ENCODE measurements around the gene SLC24A4.

Gene SLC24A4

GRCh38 chr14:92458136-92459029, 135.4 kb downstream of the SLC24A4 start:
- no peak overlapping the region for H3K9ac ChIP-seq
- no peaks in the 10 kb centered on the region for H3K27me3 ChIP-seq
- no peaks in the 10 kb centered on the region for H3K36me3 ChIP-seq
- peaks cover 24% of the 10 kb centered on the region for H3K4me1 ChIP-seq
- no peak overlapping the region for H3K27ac ChIP-seq
- peak overlapping the region; percentile 66 for H3K4me2 ChIP-seq
- no peaks in the 10 kb centered on the region for H3K9me3 ChIP-seq
- H4K20me1 ChIP-seq, result no peaks in the 10 kb centered on the region
- TF ChIP-seq Cebpa-rat (IDR thresholded peaks at IDR 0.05), result no peak
- H3K4me3 ChIP-seq, result no peak overlapping the region

GRCh38 chr14:92459030-92459949, 136.3 kb downstream of the SLC24A4 start:
- Histone ChIP-seq H3K27ac (0 out of 2 replicates have a peak overlapping the region, but pooled peaks have one; percentile 4), H3K4me1 (peaks cover 24% of the 10 kb centered on the region), H3K36me3 (no peaks in the 10 kb centered on the region), H3K9me3 (no peaks in the 10 kb centered on the region), H3K9ac (no peak overlapping the region), H4K20me1 (no peaks in the 10 kb centered on the region), H3K27me3 (no peaks in the 10 kb centered on the region), H3K4me3 (no peak overlapping the region), H3K4me2 (peak overlapping the region; percentile 66)
- no peak for TF ChIP-seq Cebpa-rat (IDR thresholded peaks at IDR 0.05)

- no peaks in the 10 kb centered on the region for H3K36me3 ChIP-seq
- no peak overlapping the region for H3K9ac ChIP-seq
- no peak overlapping the region for H3K4me3 ChIP-seq
- no peaks in the 10 kb centered on the region for H3K9me3 ChIP-seq
- no peaks in the 10 kb centered on the region for H4K20me1 ChIP-seq
- peaks cover 24% of the 10 kb centered on the region for H3K4me1 ChIP-seq
- TF ChIP-seq Cebpa-rat (IDR thresholded peaks at IDR 0.05), result no peak
- no peaks in the 10 kb centered on the region for H3K27me3 ChIP-seq
- H3K27ac ChIP-seq, result no peak overlapping the region
- peak overlapping the region; percentile 66 for H3K4me2 ChIP-seq
These were observed 137.0 kb downstream of the SLC24A4 start for GRCh38 chr14:92459950-92460421.

- no peak overlapping the region for H3K9ac ChIP-seq
- H4K20me1 ChIP-seq, result no peaks in the 10 kb centered on the region
- no peak overlapping the region for H3K4me3 ChIP-seq
- no peaks in the 10 kb centered on the region for H3K9me3 ChIP-seq
- no peak overlapping the region for H3K4me2 ChIP-seq
- no peak for TF ChIP-seq Cebpa-rat (IDR thresholded peaks at IDR 0.05)
- H3K36me3 ChIP-seq, result no peaks in the 10 kb centered on the region
- H3K27me3 ChIP-seq, result no peaks in the 10 kb centered on the region
- H3K27ac ChIP-seq, result no peak overlapping the region
- peaks cover 24% of the 10 kb centered on the region for H3K4me1 ChIP-seq
These were observed 137.6 kb downstream of the SLC24A4 start for GRCh38 chr14:92460541-92460915.

GRCh38 chr14:92460916-92461579, 138.1 kb downstream of the SLC24A4 start:
- H3K4me3 ChIP-seq, result no peak overlapping the region
- no peaks in the 10 kb centered on the region for H3K9me3 ChIP-seq
- no peak overlapping the region for H3K4me2 ChIP-seq
- H3K27ac ChIP-seq, result no peak overlapping the region
- no peaks in the 10 kb centered on the region for H4K20me1 ChIP-seq
- peaks cover 24% of the 10 kb centered on the region for H3K4me1 ChIP-seq
- H3K27me3 ChIP-seq, result no peaks in the 10 kb centered on the region
- H3K36me3 ChIP-seq, result no peaks in the 10 kb centered on the region
- TF ChIP-seq Cebpa-rat (IDR thresholded peaks at IDR 0.05), result no peak
- H3K9ac ChIP-seq, result no peak overlapping the region

GRCh38 chr14:92461891-92462290, 138.9 kb downstream of the SLC24A4 start:
- H3K36me3 ChIP-seq, result no peaks in the 10 kb centered on the region
- no peaks in the 10 kb centered on the region for H3K27me3 ChIP-seq
- H3K9ac ChIP-seq, result no peak overlapping the region
- TF ChIP-seq Cebpa-rat (IDR thresholded peaks at IDR 0.05), result no peak
- peaks cover 24% of the 10 kb centered on the region for H3K4me1 ChIP-seq
- no peak overlapping the region for H3K27ac ChIP-seq
- H3K4me2 ChIP-seq, result no peak overlapping the region
- peaks cover 5% of the 10 kb centered on the region for H3K9me3 ChIP-seq
- H4K20me1 ChIP-seq, result no peaks in the 10 kb centered on the region
- H3K4me3 ChIP-seq, result no peak overlapping the region

- peaks cover 12% of the 10 kb centered on the region for H3K9me3 ChIP-seq
- no peak for TF ChIP-seq Cebpa-rat (IDR thresholded peaks at IDR 0.05)
- no peaks in the 10 kb centered on the region for H4K20me1 ChIP-seq
- no peak overlapping the region for H3K4me3 ChIP-seq
- peaks cover 24% of the 10 kb centered on the region for H3K4me1 ChIP-seq
- no peaks in the 10 kb centered on the region for H3K36me3 ChIP-seq
- H3K9ac ChIP-seq, result no peak overlapping the region
- no peak overlapping the region for H3K4me2 ChIP-seq
- H3K27me3 ChIP-seq, result no peaks in the 10 kb centered on the region
- H3K27ac ChIP-seq, result no peak overlapping the region
These were observed 139.6 kb downstream of the SLC24A4 start for GRCh38 chr14:92462568-92462967.

- Histone ChIP-seq H3K27ac (no peak overlapping the region), H3K4me3 (no peak overlapping the region), H3K9ac (no peak overlapping the region), H3K4me1 (peaks cover 24% of the 10 kb centered on the region), H3K9me3 (peaks cover 14% of the 10 kb centered on the region), H3K4me2 (0 out of 2 replicates have a peak overlapping the region, but pooled peaks have one; percentile 16), H3K27me3 (no peaks in the 10 kb centered on the region), H3K36me3 (no peaks in the 10 kb centered on the region), H4K20me1 (no peaks in the 10 kb centered on the region)
- no peak for TF ChIP-seq Cebpa-rat (IDR thresholded peaks at IDR 0.05)
These were observed 140.2 kb downstream of the SLC24A4 start for GRCh38 chr14:92463141-92463540.

GRCh38 chr14:92464156-92464555, 141.2 kb downstream of the SLC24A4 start:
- Histone ChIP-seq H3K36me3 (no peaks in the 10 kb centered on the region), H3K27ac (no peak overlapping the region), H3K9me3 (peaks cover 18% of the 10 kb centered on the region), H4K20me1 (no peaks in the 10 kb centered on the region), H3K9ac (no peak overlapping the region), H3K4me2 (no peak overlapping the region), H3K27me3 (no peaks in the 10 kb centered on the region), H3K4me3 (no peak overlapping the region), H3K4me1 (peaks cover 14% of the 10 kb centered on the region)
- no peak for TF ChIP-seq Cebpa-rat (IDR thresholded peaks at IDR 0.05)

Measured in BLaER1 (cell line).